BLaER1 treated with 17β-estradiol and CSF1 and Interleukin-3, amounts not matched to agents 10 nM and 100 nM (cell line): Measurements from ENCODE around the gene EHBP1L1.

Experiments used
- H3K27ac ChIP-seq, 11 experiments: shearing (Covaris generic); formaldehyde crosslinking; 2 replicates each; pipeline ENCODE4 v1.8.1; 2022
- H3K27me3 ChIP-seq, 11 experiments: shearing (Covaris generic); formaldehyde crosslinking; 2 replicates each; pipeline ENCODE4 v1.8.1; 2022
- H3K36me3 ChIP-seq, 11 experiments: shearing (Covaris generic); formaldehyde crosslinking; 2 replicates each; pipeline ENCODE4 v1.8.1; 2022
- H3K4me1 ChIP-seq, 10 experiments: shearing (Covaris generic); formaldehyde crosslinking; 2 replicates each; pipeline ENCODE4 v1.8.1; 2022
- H3K4me2 ChIP-seq, 11 experiments: shearing (Covaris generic); formaldehyde crosslinking; 2 replicates each; pipeline ENCODE4 v1.8.1; 2022
- H3K4me3 ChIP-seq, 10 experiments: shearing (Covaris generic); formaldehyde crosslinking; 2 replicates each; pipeline ENCODE4 v1.8.1; 2022
- H3K9ac ChIP-seq, 11 experiments: shearing (Covaris generic); formaldehyde crosslinking; 2 replicates each; pipeline ENCODE4 v1.8.1; 2022
- H3K9me3 ChIP-seq, 11 experiments: shearing (Covaris generic); formaldehyde crosslinking; replicated peaks in 1 of 11; 2 replicates each; pipeline ENCODE4 v1.8.1; 2022
- H4K20me1 ChIP-seq, 11 experiments: shearing (Covaris generic); formaldehyde crosslinking; 2 replicates each; pipeline ENCODE4 v1.8.1; 2022
- Cebpa-rat ChIP-seq, 11 experiments: shearing (Covaris generic); IDR thresholded peaks; 2 replicates each; pipeline ENCODE4 v1.8.1; 2022

The EHBP1L1 gene

GRCh38 chr11:65569973-65570918 lies 5.6 kb upstream of the EHBP1L1 start, which contains the start of gene ZNRD2:
TSS of gene ZNRD2 (plus strand) at chr11:65570477. CDS start at chr11:65570492, 15 bp downstream.
- Histone ChIP-seq H3K4me1 (peaks cover 69 to 74% (median 71%) of the 10 kb centered on the region in 10 experiments), H3K9ac (peak within 1 kb of the TSS; percentile 84 to 96 (median 94)), H3K9me3 (no peaks in the 10 kb centered on the region), H3K4me3 (peak within 1 kb of the TSS; percentile 88 to 99 (median 92)), H3K4me2 (peak within 1 kb of the TSS; percentile 98 to 100 (median 99)), H3K27me3 (no peaks in the 10 kb centered on the region), H4K20me1 (peaks cover 8 to 41% (median 29%) of the 10 kb centered on the region in 11 experiments; a peak in 20 of 22 replicates), H3K27ac (peak within 1 kb of the TSS; percentile 75 to 93 (median 85)), H3K36me3 (peaks cover 0 to 17% (median 3%) of the 10 kb centered on the region in 11 experiments; a peak in 8 of 22 replicates)
- TF ChIP-seq Cebpa-rat (IDR thresholded peaks at IDR 0.05): no peak

GRCh38 chr11:65571420-65571819 lies 4.4 kb upstream of the EHBP1L1 start:
- Histone ChIP-seq H4K20me1 (peaks cover 8 to 44% (median 29%) of the 10 kb centered on the region in 11 experiments; a peak in 20 of 22 replicates), H3K4me3 (peak overlapping the region; percentile 88 to 99 (median 92)), H3K27me3 (no peaks in the 10 kb centered on the region), H3K9ac (peak overlapping the region; percentile 84 to 96 (median 94); a peak in 21 of 22 replicates), H3K4me2 (peak overlapping the region; percentile 98 to 100 (median 99)), H3K9me3 (no peaks in the 10 kb centered on the region), H3K27ac (peak overlapping the region in 8 of 11 experiments; percentile 76 to 93 (median 89); a peak in 10 of 22 replicates), H3K4me1 (peaks cover 61 to 69% (median 66%) of the 10 kb centered on the region in 10 experiments), H3K36me3 (peaks cover 0 to 17% (median 3%) of the 10 kb centered on the region in 11 experiments; a peak in 8 of 22 replicates)
- TF ChIP-seq Cebpa-rat (IDR thresholded peaks at IDR 0.05): no peak

GRCh38 chr11:65571940-65572339 lies 3.9 kb upstream of the EHBP1L1 start:
- H3K9me3 ChIP-seq: no peaks in the 10 kb centered on the region
- H4K20me1 ChIP-seq: peaks cover 8 to 50% (median 31%) of the 10 kb centered on the region in 11 experiments; a peak in 20 of 22 replicates
- peak overlapping the region; percentile 84 to 96 (median 94); a peak in 21 of 22 replicates for H3K9ac ChIP-seq
- no peak for TF ChIP-seq Cebpa-rat (IDR thresholded peaks at IDR 0.05)
- H3K27ac ChIP-seq: peak overlapping the region in 8 of 11 experiments; percentile 76 to 93 (median 88); a peak in 12 of 22 replicates
- peak overlapping the region; percentile 98 to 100 (median 99) for H3K4me2 ChIP-seq
- H3K36me3 ChIP-seq: peaks cover 0 to 17% (median 3%) of the 10 kb centered on the region in 11 experiments; a peak in 8 of 22 replicates
- no peaks in the 10 kb centered on the region for H3K27me3 ChIP-seq
- H3K4me1 ChIP-seq: peaks cover 56 to 69% (median 66%) of the 10 kb centered on the region in 10 experiments
- peak overlapping the region; percentile 88 to 99 (median 92) for H3K4me3 ChIP-seq

- peak within 1 kb of the TSS; percentile 84 to 96 (median 94) for H3K9ac ChIP-seq
- no peak for TF ChIP-seq Cebpa-rat (IDR thresholded peaks at IDR 0.05)
- H3K36me3 ChIP-seq: peaks cover 0 to 17% (median 3%) of the 10 kb centered on the region in 11 experiments; a peak in 8 of 22 replicates
- H4K20me1 ChIP-seq: peaks cover 8 to 55% (median 32%) of the 10 kb centered on the region in 11 experiments; a peak in 20 of 22 replicates
- H3K9me3 ChIP-seq: no peaks in the 10 kb centered on the region
- peak within 1 kb of the TSS; percentile 88 to 99 (median 92) for H3K4me3 ChIP-seq
- H3K27ac ChIP-seq: peak within 1 kb of the TSS; percentile 70 to 93 (median 91)
- no peaks in the 10 kb centered on the region for H3K27me3 ChIP-seq
- H3K4me1 ChIP-seq: peaks cover 50 to 69% (median 66%) of the 10 kb centered on the region in 10 experiments
- H3K4me2 ChIP-seq: peak within 1 kb of the TSS; percentile 98 to 100 (median 99)
Measured at GRCh38 chr11:65572356-65573051, 3.3 kb upstream of the EHBP1L1 start, which contains the start of gene FAM89B. TSS of gene FAM89B (plus strand) at chr11:65572538. CDS start at chr11:65572670, 132 bp downstream.

- H3K27me3 ChIP-seq: no peaks in the 10 kb centered on the region
- peaks cover 0 to 15% (median 6%) of the 10 kb centered on the region in 11 experiments; a peak in 16 of 22 replicates for H3K36me3 ChIP-seq
- peak overlapping the region; percentile 98 to 100 (median 99) for H3K4me2 ChIP-seq
- no peak for TF ChIP-seq Cebpa-rat (IDR thresholded peaks at IDR 0.05)
- peaks cover 50 to 69% (median 66%) of the 10 kb centered on the region in 10 experiments for H3K4me1 ChIP-seq
- peak overlapping the region; percentile 11 to 93 (median 90); a peak in 21 of 22 replicates for H3K27ac ChIP-seq
- peaks cover 17 to 66% (median 42%) of the 10 kb centered on the region in 11 experiments; a peak in 21 of 22 replicates for H4K20me1 ChIP-seq
- H3K9ac ChIP-seq: peak overlapping the region; percentile 84 to 96 (median 94)
- H3K4me3 ChIP-seq: peak overlapping the region; percentile 88 to 99 (median 92)
- H3K9me3 ChIP-seq: no peaks in the 10 kb centered on the region
Measured at GRCh38 chr11:65573391-65574079, 2.3 kb upstream of the EHBP1L1 start.

GRCh38 chr11:65574109-65574810 lies 1.6 kb upstream of the EHBP1L1 start:
- no peak for TF ChIP-seq Cebpa-rat (IDR thresholded peaks at IDR 0.05)

GRCh38 chr11:65574811-65575567 lies 864 bp upstream of the EHBP1L1 start:
- no peak for TF ChIP-seq Cebpa-rat (IDR thresholded peaks at IDR 0.05)
- Histone ChIP-seq H4K20me1 (peaks cover 31 to 70% (median 45%) of the 10 kb centered on the region in 11 experiments; a peak in 21 of 22 replicates), H3K4me1 (peaks cover 53 to 69% (median 62%) of the 10 kb centered on the region in 10 experiments), H3K4me2 (peak overlapping the region; percentile 70 to 100 (median 94)), H3K27me3 (no peaks in the 10 kb centered on the region), H3K9me3 (no peaks in the 10 kb centered on the region), H3K9ac (peak overlapping the region; percentile 65 to 96 (median 88)), H3K4me3 (peak overlapping the region; percentile 75 to 97 (median 92)), H3K36me3 (peaks cover 8 to 30% (median 21%) of the 10 kb centered on the region in 11 experiments), H3K27ac (peak overlapping the region; percentile 73 to 91 (median 86))

More at GRCh38 chr11:65574109-65574810, 1.6 kb upstream of the EHBP1L1 start:
- Histone ChIP-seq H3K9me3 (no peaks in the 10 kb centered on the region), H3K27ac (peak overlapping the region; percentile 74 to 93 (median 91)), H3K4me2 (peak overlapping the region; percentile 98 to 100 (median 99)), H3K4me1 (peaks cover 50 to 68% (median 64%) of the 10 kb centered on the region in 10 experiments), H3K36me3 (peaks cover 2 to 23% (median 14%) of the 10 kb centered on the region in 11 experiments; a peak in 21 of 22 replicates), H3K4me3 (peak overlapping the region; percentile 89 to 99 (median 93)), H3K9ac (peak overlapping the region; percentile 87 to 96 (median 94)), H4K20me1 (peaks cover 25 to 70% (median 45%) of the 10 kb centered on the region in 11 experiments; a peak in 21 of 22 replicates), H3K27me3 (no peaks in the 10 kb centered on the region)
